ENCODE results near the gene CCDC51.

DNA sequence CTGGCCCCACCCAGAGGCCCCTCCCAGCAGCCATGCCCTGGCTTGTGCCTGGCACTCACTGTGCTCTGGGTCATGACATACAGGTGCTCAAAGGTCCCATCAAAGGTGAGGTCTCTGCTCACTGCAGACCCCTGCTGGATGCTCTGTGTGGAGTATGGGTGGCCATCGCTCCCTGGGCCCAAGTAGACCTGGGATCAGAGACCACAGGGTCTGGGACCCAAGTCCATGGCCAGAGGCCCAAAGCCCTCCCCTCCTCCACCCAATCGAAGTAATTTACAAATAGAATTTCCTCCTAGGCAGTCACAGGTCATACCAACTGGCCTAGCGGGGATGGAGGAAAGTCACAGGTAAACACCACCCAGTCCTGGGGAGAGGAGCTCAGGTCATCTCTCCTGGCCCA, 17.6 kb downstream of the CCDC51 start:
- no peak for TF ChIP-seq CTCF (optimal IDR thresholded peaks at IDR 0.05 in 1 of 3, IDR thresholded peaks at IDR 0.05 in 1 of 3, conservative IDR thresholded peaks at IDR 0.05 in 1 of 3; ENCODE audit: extremely low read depth in 1 of 3, insufficient read depth in 2 of 3, low read length in 3 of 3)
- TF ChIP-seq EZH2 (IDR thresholded peaks at IDR 0.05; ENCODE audit: low read length), result no peak

Measured in keratinocyte (primary cell).